Psoas muscle (tissue), 8 donors: ENCODE data around the gene LRRK1. TPM values are rescaled to one million over a fixed set of nuclear protein-coding genes. Genes with fewer than 3 reads are reported as not detected.

Source experiments
- ATAC-seq, 4 donors: fragments of 200-7000 bp; cut with Tn5 transposase; one replicate each; pipeline ENCODE4 v1.9.1; 2020; ENCODE audit warnings: moderate library complexity in 3 of 4, mild to moderate bottlenecking in 2 of 4
- DNase-seq, 2 donors: peaks; one replicate each; pipeline ENCODE4 v3.0.0-alpha.2; 2020
- H3K27ac ChIP-seq: fragments of 200-600 bp; one replicate; pipeline ENCODE4 v1.8.0; 2022
- H3K27me3 ChIP-seq, 3 donors: fragments of 200-600 bp in 1 of 3; one replicate each; pipeline versions ENCODE4 v1.6.1 to v1.8.0; 2013 to 2022; ENCODE audit warnings: low read length in 2 of 3, mild to moderate bottlenecking in 2 of 3, moderate library complexity in 1 of 3; ENCODE audit not compliant: insufficient read depth in 3 of 3
- H3K36me3 ChIP-seq, 2 donors: fragments of 200-600 bp in 1 of 2; one replicate each; pipeline versions ENCODE4 v1.6.1 to v1.8.0; 2013 to 2022; ENCODE audit warnings: low read depth in 1 of 2, mild to moderate bottlenecking in 1 of 2, moderate library complexity in 1 of 2; ENCODE audit not compliant: insufficient read depth in 1 of 2
- H3K4me1 ChIP-seq: fragments of 200-600 bp; one replicate; pipeline ENCODE4 v1.8.0; 2022
- H3K4me3 ChIP-seq: fragments of 200-600 bp; one replicate; pipeline ENCODE4 v1.8.0; 2022; ENCODE audit warnings: mild to moderate bottlenecking
- H3K9me3 ChIP-seq: fragments of 200-600 bp; one replicate; pipeline ENCODE4 v1.8.0; 2022
- CTCF ChIP-seq: fragments of 200-600 bp; IDR thresholded peaks from one replicate; pipeline ENCODE4 v1.8.0; 2022; ENCODE audit warnings: antibody characterized with exemption
- WGBS, 3 donors: extraction: QIAGEN DNeasy Blood & Tissue Kit; methylation state at CpG; one replicate each; pipeline versions ENCODE4 v1.1.6 to v1.1.7; 2013; 5-methylcytosine and 5-hydroxymethylcytosine counted together
- intact Hi-C, 2 donors: fragments of 100-400 bp; cut with DNase I; formaldehyde crosslinking; loops; one replicate each; pipeline versions ENCODE4 v1.11.0 to v1.14.2; 2022
- polyA plus RNA-seq, 3 donors: library from polyadenylated mRNA; stranded (reverse); fragments of 200-250 nt; gene quantifications; one replicate each; pipeline ENCODE4 v1.2.3, GENCODE V29; 2013
- total RNA-seq, 4 donors: library from RNA; stranded (reverse); fragmentation: NEBNext Ultra II Directional in 2 of 4; extraction: Animal tissue kit (Norgen Biotek cat#: 25700) in 2 of 4; gene quantifications; one replicate each; pipeline versions ENCODE4 v1.2.1 to v1.2.4, GENCODE V29; 2021 to 2023
- donor health status: healthy with polysubstance abuse.
- donor health status: DM: no; HTN: no; CAD: no; lungs with moderate emphysema.
- donor health status: Bipolar disorder and iron deficiency.
- donor health status: healthy.
- donor health status: DM: yes; HTN: yes; CAD: no.
- donor health status: DM: no; HTN: no; CAD: no.
- donor health status: DM: no; HTN: no; CAD: no.
- donor health status: DM: yes; HTN: yes; CAD: no.

The LRRK1 gene
- total and polyA plus RNA-seq, 7 donors, result 0.91 to 7.6 (median 2.6) TPM

GRCh38 chr15:101107625-101108460 is 188.7 kb downstream of the LRRK1 start:
- H3K4me3 ChIP-seq, result no peak overlapping the region
- H3K36me3 ChIP-seq, result no peaks in the 10 kb centered on the region
- no peaks in the 10 kb centered on the region for H3K27me3 ChIP-seq
- WGBS, 3 donors, result 84 to 88% (median 85%) methylated on average over 6 of the region's 6 CpGs
- no peak for TF ChIP-seq CTCF
- DNase-seq, result no peak
- intact Hi-C loops, result loop anchor here in 1 of 2 donors (1.0 kb wide), 1 partner anchor 40 kb away; no protein-coding TSS in a partner anchor
- no peak for ATAC-seq
- no peaks in the 10 kb centered on the region for H3K4me1 ChIP-seq
- no peaks in the 10 kb centered on the region for H3K9me3 ChIP-seq
- H3K27ac ChIP-seq, result no peak overlapping the region

GRCh38 chr15:101108461-101108775 is 189.3 kb downstream of the LRRK1 start:
- ATAC-seq (no peak), DNase-seq (no peak)
- H3K27me3 ChIP-seq, result no peaks in the 10 kb centered on the region
- no peak for TF ChIP-seq CTCF
- H3K4me3 ChIP-seq, result no peak overlapping the region
- no peaks in the 10 kb centered on the region for H3K36me3 ChIP-seq
- H3K9me3 ChIP-seq, result no peaks in the 10 kb centered on the region
- intact Hi-C loops, result no loop called here
- no peaks in the 10 kb centered on the region for H3K4me1 ChIP-seq
- WGBS, 3 donors, result 92 to 96% (median 96%) methylated on average over 10 of the region's 10 CpGs
- no peak overlapping the region for H3K27ac ChIP-seq

- WGBS, 3 donors, result 99% methylated on average over 7 of the region's 7 CpGs
- Histone ChIP-seq H3K4me1 (no peaks in the 10 kb centered on the region), H3K4me3 (no peak overlapping the region), H3K36me3 (no peaks in the 10 kb centered on the region), H3K9me3 (no peaks in the 10 kb centered on the region), H3K27me3 (no peaks in the 10 kb centered on the region), H3K27ac (no peak overlapping the region)
- DNase-seq (no peak), ATAC-seq (no peak)
- TF ChIP-seq CTCF, result no peak
- intact Hi-C loops, result no loop called here
Observed at GRCh38 chr15:101108791-101109190, 189.6 kb downstream of the LRRK1 start.

GRCh38 chr15:101110681-101111569 is 191.8 kb downstream of the LRRK1 start:
- Histone ChIP-seq H3K27ac (no peak overlapping the region), H3K9me3 (no peaks in the 10 kb centered on the region), H3K27me3 (no peaks in the 10 kb centered on the region), H3K36me3 (no peaks in the 10 kb centered on the region), H3K4me3 (no peak overlapping the region), H3K4me1 (no peaks in the 10 kb centered on the region)
- 65 to 76% (median 66%) methylated on average over 22 of the region's 23 CpGs for WGBS, 3 donors
- DNase-seq (peak in 1 of 2 donors; percentile 72), ATAC-seq (peak in 1 of 4 donors; percentile 45)
- no peak for TF ChIP-seq CTCF
- intact Hi-C loops, result no loop called here
